Measurements from ENCODE around the gene HMGCL.
"Not testable (repeated sequence)": the region's sequence is repeated elsewhere in the genome, so short reads cannot be mapped to it uniquely, and the experiment has no call there.

Gene HMGCL

GRCh38 chr1:23845163-23845562, 19.9 kb upstream of the HMGCL start:
- no peak for TF ChIP-seq CTCF (IDR thresholded peaks at IDR 0.05; ENCODE audit: control insufficient read depth, extremely low read depth, insufficient read depth)
- no peak for DNase-seq (ENCODE audit: low read depth)
- H3K4me3 ChIP-seq (ENCODE audit: low read depth, low read length): no peak overlapping the region

GRCh38 chr1:23843644-23844043, 18.4 kb upstream of the HMGCL start:
- no peak overlapping the region for H3K4me3 ChIP-seq (ENCODE audit: low read depth, low read length)
- no peak for TF ChIP-seq CTCF (IDR thresholded peaks at IDR 0.05; ENCODE audit: control insufficient read depth, extremely low read depth, insufficient read depth)
- DNase-seq (ENCODE audit: low read depth): no peak

- H3K4me3 ChIP-seq (ENCODE audit: low read depth, low read length): peak overlapping the region; percentile 32; the same call in 1 of the 2 replicates
- DNase-seq (ENCODE audit: low read depth): no peak
Measured at GRCh38 chr1:23838401-23838866, 13.2 kb upstream of the HMGCL start.

GRCh38 chr1:23837908-23838307, 12.7 kb upstream of the HMGCL start:
- no peak for DNase-seq (ENCODE audit: low read depth)
- no peak overlapping the region for H3K4me3 ChIP-seq (ENCODE audit: low read depth, low read length)

More at GRCh38 chr1:23838401-23838866, 13.2 kb upstream of the HMGCL start:
- no peak for TF ChIP-seq CTCF (IDR thresholded peaks at IDR 0.05; ENCODE audit: control insufficient read depth, extremely low read depth, insufficient read depth)

DNA sequence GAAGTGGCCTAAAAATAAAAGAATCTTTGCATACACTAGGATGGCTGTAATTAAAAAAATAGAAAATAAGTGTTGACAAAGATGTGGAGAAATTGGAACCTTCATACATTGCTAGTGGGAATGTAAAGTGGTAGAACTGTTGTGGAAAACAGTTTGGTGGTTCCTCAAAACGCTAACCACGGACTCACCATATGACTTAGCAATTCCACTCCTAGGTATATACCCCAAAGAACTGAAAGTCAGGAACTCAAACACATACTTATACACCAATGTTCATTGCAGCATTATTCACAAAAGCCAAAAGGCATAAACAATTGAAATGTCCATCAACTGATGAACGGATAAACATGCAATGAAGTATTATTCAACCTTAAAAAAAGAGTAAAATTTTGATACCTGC, 10.8 kb upstream of the HMGCL start:
- no peak overlapping the region for H3K4me3 ChIP-seq (ENCODE audit: low read depth, low read length)
- DNase-seq (ENCODE audit: low read depth): no peak
- TF ChIP-seq CTCF (IDR thresholded peaks at IDR 0.05; ENCODE audit: control insufficient read depth, extremely low read depth, insufficient read depth): no peak

More at GRCh38 chr1:23837908-23838307, 12.7 kb upstream of the HMGCL start:
- no peak for TF ChIP-seq CTCF (IDR thresholded peaks at IDR 0.05; ENCODE audit: control insufficient read depth, extremely low read depth, insufficient read depth)

- DNase-seq (ENCODE audit: low read depth); H3K4me3 ChIP-seq (ENCODE audit: low read depth, low read length): not testable (repeated sequence)
Measured at GRCh38 chr1:23834156-23834555, 8.9 kb upstream of the HMGCL start.

DNA sequence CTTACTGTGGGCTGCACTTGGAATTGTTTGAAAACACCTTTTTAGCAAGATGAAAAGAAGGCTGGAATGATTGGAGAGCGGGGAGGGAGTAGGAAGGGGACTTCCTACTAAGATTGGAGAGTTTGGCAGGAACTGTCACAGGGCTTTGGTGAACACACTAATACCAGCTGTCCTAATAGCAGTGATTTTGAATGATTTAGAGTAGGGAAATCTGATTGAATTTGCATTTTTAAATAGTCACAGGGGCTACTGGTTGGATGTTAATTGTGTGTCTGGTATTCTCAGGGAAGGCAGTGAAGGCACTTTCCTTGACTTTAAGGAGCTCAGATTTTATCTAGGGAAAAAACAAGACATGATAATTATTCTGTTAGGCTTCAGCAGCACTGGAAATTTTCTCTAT, 2.5 kb upstream of the HMGCL start:
- no peak for TF ChIP-seq CTCF (IDR thresholded peaks at IDR 0.05; ENCODE audit: control insufficient read depth, extremely low read depth, insufficient read depth)
- DNase-seq (ENCODE audit: low read depth): no peak
- H3K4me3 ChIP-seq (ENCODE audit: low read depth, low read length): no peak overlapping the region

- DNase-seq (ENCODE audit: low read depth); H3K4me3 ChIP-seq (ENCODE audit: low read depth, low read length): not testable (repeated sequence)
Measured at GRCh38 chr1:23826590-23826989, 1.4 kb upstream of the HMGCL start.

All from LNCaP clone FGC (cell line).